HT-29 (cell line): ENCODE data around the gene MSL2. TPM values are rescaled to one million over a fixed set of nuclear protein-coding genes. Genes with fewer than 3 reads are reported as not detected.
A peak's percentile ranks its signal among the peaks of the same experiment; 100 is the strongest.
"Not testable (repeated sequence)": the region's sequence is repeated elsewhere in the genome, so short reads cannot be mapped to it uniquely, and the experiment has no call there.

ENCODE experiments used
- DNase-seq: peaks from one replicate; pipeline ENCODE4 v3.0.0-alpha.2; 2015; ENCODE audit warnings: low spot score
- total RNA-seq: library from RNA; depleted of rRNA; stranded (reverse); fragments of >200 nt; shearing (Covaris generic); gene quantifications from 2 replicates; pipeline ENCODE4 v1.2.3, GENCODE V29; 2014

The MSL2 gene
- total RNA-seq, 1 experiment from 2014 or later: 7.7 TPM

DNA sequence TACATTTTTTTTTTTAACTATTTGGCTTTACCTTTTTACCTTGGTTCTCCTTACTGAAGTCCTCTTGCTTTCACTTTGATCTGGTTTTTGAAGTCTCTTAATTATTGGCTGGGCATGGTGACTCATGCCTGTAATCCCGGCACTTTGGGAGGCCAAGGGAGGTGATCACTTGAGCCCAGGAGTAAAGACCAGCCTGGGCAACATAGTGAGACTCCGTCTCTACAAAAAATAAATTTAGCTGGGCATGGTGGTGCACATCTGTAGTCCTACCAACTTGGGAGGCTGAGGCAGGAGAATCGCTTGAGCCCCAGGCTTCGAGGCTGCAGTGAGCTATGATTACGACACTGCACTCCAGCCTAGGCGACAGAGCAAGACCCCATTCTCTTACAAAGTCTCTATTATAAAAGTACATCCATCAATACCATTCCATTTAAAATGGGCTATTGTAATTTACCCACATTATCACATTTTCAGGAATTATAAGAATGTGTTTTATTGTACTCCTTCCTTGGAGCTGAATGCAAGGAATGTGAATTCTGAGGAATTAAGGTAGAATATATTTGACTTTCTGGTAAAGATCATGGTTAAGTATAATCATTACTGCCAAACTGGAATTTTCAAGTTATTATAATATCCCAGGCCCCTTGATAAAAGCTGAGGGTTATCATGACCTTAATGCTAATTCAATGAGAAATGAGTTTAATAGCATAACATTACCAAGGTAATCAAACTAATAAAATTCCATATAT is 49.0 kb downstream of the MSL2 start:
- DNase-seq: no peak

- not testable (repeated sequence) for DNase-seq
Measured at GRCh38 chr3:136144397-136144796, 51.7 kb downstream of the MSL2 start.

DNA sequence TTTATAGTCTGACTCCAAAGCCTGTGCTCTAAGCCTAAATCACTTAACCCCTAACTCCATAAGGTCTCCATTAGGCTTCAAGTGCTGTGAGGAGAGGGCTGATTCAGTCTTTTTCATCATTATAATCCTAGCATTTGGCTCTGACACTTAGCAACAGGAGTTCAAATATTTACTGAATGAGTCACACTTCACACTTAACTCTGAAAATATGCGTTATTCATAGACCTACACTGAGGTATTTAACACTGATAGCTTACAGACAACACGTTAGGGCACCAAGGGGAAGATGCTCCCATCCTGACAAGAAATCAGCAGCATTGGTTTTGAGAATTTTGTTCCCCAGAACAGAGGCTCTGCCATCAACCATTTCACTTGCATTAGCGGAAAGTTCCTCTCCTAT is 53.5 kb downstream of the MSL2 start:
- peak; percentile 62 for DNase-seq

DNA sequence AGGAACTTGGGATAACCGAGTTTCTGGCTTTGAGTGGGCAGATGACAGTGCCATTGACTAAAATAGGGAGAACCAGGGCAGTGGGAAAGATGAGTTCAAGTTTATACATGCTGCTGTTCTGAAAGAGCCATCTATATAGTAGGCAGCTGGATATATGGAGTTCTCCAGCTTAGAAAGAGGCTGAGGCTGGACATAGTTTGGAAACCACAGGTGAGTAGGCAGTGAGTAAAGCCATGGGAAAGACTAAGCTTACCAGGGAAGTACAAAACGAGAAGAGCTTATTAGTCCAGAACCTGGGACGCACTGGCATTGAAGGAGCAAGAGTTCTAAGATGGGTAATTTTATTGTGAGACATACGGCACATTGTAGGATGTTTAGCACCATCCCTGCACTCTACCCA is 54.2 kb downstream of the MSL2 start:
- DNase-seq: no peak

DNA sequence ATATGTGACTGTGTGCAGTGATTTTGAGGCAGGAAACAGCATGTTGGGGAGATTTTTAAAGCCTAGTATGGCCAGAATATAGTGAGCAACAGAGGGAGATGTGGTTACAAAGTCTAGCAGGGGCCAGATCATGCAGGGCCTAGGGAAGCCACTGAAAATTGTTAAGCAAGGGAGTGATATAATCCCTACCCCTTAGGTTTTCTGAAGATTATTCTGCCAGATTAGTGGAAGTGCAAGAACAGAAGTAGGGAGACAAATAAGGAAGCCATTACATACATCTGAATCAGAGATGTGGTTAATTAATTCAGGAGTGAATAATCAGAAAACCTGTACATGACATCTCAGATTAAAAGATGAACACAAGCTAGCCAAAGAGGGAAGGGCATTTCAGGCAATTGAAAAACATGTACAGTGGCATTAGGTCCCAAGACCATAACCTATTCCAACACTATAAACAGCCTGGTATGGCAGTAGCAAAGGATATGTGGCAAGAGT is 54.8 kb downstream of the MSL2 start:
- DNase-seq: no peak

GRCh38 chr3:136136454-136136853 is 59.7 kb downstream of the MSL2 start:
- DNase-seq: no peak

GRCh38 chr3:136135039-136135802 is 60.9 kb downstream of the MSL2 start:
- no peak for DNase-seq

GRCh38 chr3:136134091-136134490 is 62.0 kb downstream of the MSL2 start:
- DNase-seq: no peak

- not testable (repeated sequence) for DNase-seq
Measured at GRCh38 chr3:136131647-136132046, 64.5 kb downstream of the MSL2 start.

DNA sequence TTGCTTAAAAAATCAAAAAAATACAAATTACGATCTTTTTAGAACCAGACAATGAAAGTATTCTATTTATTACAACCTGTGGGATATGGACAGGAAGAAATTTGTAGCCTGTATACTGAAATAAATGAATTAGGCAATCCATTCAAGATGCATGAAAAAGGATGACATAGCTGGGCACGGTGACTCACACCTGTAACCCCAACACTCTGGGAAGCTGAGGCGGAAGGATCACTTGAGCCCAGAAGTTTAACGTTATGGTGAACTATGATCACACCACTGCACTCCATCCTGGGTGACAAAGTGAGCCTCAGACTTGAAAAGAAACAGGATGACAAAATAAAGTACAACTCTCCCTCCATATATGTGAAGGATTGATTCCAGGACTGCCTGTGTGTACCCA is 74.1 kb downstream of the MSL2 start:
- DNase-seq: no peak

- DNase-seq: peak; percentile 26
Measured at GRCh38 chr3:136120373-136121348, 75.5 kb downstream of the MSL2 start.

- DNase-seq: not testable (repeated sequence)
Measured at GRCh38 chr3:136119783-136120182, 76.4 kb downstream of the MSL2 start.

DNA sequence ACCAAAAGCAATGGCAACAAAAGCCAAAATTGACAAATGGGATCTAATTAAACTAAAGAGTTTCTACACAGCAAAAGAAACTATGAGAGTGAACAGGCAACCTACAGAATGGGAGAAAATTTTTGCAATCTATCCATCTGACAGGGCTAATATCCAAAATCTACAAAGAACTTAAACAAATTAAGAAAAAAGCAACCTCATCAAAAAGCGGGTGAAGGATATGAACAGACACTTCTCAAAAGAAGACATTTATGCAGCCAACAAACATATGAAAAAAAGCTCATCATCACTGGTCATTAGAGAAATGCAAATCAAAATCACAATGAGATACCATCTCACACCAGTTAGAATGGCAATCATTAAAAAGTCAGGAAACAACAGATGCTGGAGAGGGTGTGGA is 76.8 kb downstream of the MSL2 start:
- not testable (repeated sequence) for DNase-seq

DNA sequence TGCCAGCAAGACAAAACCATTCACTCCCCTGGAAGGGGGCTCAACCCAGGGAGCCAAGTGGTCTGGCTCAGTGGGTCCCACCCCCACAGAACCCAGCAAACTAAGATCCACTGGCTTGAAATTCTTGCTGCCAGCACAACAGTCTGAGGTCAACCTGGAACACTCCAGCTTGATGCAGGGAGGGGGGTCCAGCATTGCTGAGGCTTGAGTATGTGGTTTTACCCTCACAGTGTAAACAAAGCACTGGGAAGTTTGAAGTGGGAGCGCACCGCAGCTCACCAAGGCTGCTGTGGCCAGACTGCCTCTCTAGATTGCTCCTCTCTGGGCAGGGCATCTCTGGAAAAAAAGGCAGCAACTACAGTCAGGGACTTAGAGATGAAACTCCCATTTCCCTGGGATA is 81.7 kb downstream of the MSL2 start:
- DNase-seq: no peak

DNA sequence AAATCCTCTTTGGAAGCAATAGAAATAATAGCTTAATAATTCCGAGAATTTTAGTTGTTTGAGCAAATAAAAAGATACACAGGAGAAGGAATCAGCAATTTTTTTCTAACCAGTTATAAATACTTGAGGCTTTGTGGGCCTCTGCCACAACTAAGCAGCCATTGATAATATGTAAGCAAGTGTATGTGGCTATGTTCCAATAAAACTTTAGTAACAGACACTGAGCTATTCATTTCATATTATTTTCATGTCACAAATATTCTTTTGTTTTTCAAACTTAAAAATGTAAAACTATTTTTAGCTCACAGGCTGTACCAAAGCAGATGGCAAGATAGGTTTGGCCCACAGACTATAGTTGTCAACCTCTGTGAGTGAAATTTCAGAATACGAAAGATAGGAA is 85.7 kb downstream of the MSL2 start:
- no peak for DNase-seq

- no peak for DNase-seq
Measured at GRCh38 chr3:136109499-136109898, 86.6 kb downstream of the MSL2 start.

DNA sequence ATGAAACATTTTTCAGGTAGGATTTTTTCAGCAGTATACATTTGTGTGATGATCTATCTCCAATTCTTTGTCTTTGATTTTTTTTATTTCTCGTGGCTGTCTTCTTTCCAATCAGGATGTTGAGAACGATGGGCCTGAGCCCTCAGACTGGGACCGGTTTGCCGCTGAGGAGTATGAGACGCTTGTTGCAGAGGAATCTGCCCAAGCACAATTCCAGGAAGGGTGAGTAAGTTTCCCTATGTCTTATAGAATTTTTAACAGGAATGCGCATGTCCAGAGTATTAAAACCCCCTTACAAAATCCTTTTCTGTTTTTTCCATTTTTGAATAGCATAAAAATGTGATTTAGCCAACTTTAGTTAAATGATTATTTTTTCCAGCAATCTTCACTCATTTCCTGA is 90.0 kb downstream of the MSL2 start:
- DNase-seq: no peak

DNA sequence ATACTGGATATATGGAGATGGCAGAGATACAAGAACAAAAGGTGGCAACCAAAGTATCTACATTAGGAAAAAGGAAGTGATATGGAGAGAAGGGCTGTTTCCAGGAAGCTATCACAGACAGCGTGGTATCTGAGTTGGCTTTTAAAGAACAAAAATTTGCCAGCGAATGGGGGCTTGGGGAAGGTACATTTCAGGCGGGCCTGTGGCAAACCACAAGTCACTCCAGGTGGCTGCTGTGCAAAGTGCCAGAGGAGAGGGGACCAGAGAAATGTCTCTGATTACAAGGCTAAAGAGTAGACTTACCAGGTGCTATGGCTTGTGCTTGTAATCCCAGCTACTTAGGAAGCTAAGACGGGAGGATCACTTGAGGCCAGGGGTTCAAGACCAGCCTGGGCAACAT is 91.1 kb downstream of the MSL2 start:
- DNase-seq: no peak
